ENCODE results near the gene ZBTB16. TPM values are rescaled to one million over a fixed set of nuclear protein-coding genes. Genes with fewer than 3 reads are reported as not detected.

Gene ZBTB16
- total and polyA plus RNA-seq, 2 experiments from 2014 or later, result 0.29 to 1.4 TPM

- DNase-seq (ENCODE audit: low spot score) (no peak), ATAC-seq (no peak)
- no peak overlapping the region for H3K4me3 ChIP-seq
- no peaks in the 10 kb centered on the region for H3K9me3 Mint-ChIP-seq
- no peaks in the 10 kb centered on the region; the same call in 2 of the 3 replicates for H3K36me3 Mint-ChIP-seq (ENCODE audit: low read depth)
- H3K36me3 ChIP-seq (ENCODE audit: insufficient read depth), result no peaks in the 10 kb centered on the region
- H3K4me1 ChIP-seq (ENCODE audit: insufficient read depth), result no peaks in the 10 kb centered on the region
- H3K9me2 ChIP-seq (ENCODE audit: insufficient read depth), result peaks cover 23% of the 10 kb centered on the region
- no peak overlapping the region for H3K27ac Mint-ChIP-seq
- no peak overlapping the region for H3K27ac ChIP-seq (ENCODE audit: low read depth)
- no peak overlapping the region for H3K4me2 ChIP-seq
- H3K79me2 ChIP-seq (replicated peaks; ENCODE audit: insufficient read depth), result no peaks in the 10 kb centered on the region
- no peak overlapping the region for H2AFZ ChIP-seq
- H4K20me1 ChIP-seq (replicated peaks; ENCODE audit: insufficient read depth), result no peaks in the 10 kb centered on the region
- H3K4me3 Mint-ChIP-seq, result no peak overlapping the region
- no peaks in the 10 kb centered on the region for H3K27me3 ChIP-seq (ENCODE audit: insufficient read depth)
- H3F3A ChIP-seq (replicated peaks; ENCODE audit: low read depth), result no peaks in the 10 kb centered on the region
- H3K4me1 Mint-ChIP-seq, result no peaks in the 10 kb centered on the region
- TF ChIP-seq EZH2 (IDR thresholded peaks at IDR 0.05; ENCODE audit: low read depth, unreplicated experiment) (no peak), EZH2phosphoT487 (IDR thresholded peaks at IDR 0.05; ENCODE audit: unreplicated experiment) (no peak), JUNB (IDR thresholded peaks at IDR 0.05; ENCODE audit: unreplicated experiment) (no peak), NANOG (IDR thresholded peaks at IDR 0.05; ENCODE audit: borderline replicate concordance) (no peak), POLR2AphosphoS5 (IDR thresholded peaks at IDR 0.05; ENCODE audit: low read depth) (no peak), ZNF331 (CRISPR knock-in tag; IDR thresholded peaks at IDR 0.05; ENCODE audit: low read depth) (no peak), CREB1 (CRISPR knock-in tag; IDR thresholded peaks at IDR 0.05; ENCODE audit: low read depth) (no peak), STAT1 (IDR thresholded peaks at IDR 0.05; ENCODE audit: unreplicated experiment) (no peak), REST (IDR thresholded peaks at IDR 0.05; ENCODE audit: unreplicated experiment) (no peak), ZNF114 (CRISPR knock-in tag; IDR thresholded peaks at IDR 0.05) (no peak), ZNF462 (CRISPR knock-in tag; IDR thresholded peaks at IDR 0.05) (no peak), CTCF (conservative IDR thresholded peaks at IDR 0.05; ENCODE audit: low read depth in 2 of 2) (no peak)
- TF ChIP-seq, protein P1, sequence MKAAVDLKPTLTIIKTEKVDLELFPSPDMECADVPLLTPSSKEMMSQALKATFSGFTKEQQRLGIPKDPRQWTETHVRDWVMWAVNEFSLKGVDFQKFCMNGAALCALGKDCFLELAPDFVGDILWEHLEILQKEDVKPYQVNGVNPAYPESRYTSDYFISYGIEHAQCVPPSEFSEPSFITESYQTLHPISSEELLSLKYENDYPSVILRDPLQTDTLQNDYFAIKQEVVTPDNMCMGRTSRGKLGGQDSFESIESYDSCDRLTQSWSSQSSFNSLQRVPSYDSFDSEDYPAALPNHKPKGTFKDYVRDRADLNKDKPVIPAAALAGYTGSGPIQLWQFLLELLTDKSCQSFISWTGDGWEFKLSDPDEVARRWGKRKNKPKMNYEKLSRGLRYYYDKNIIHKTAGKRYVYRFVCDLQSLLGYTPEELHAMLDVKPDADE (IDR thresholded peaks at IDR 0.05), result no peak
- H3K27me3 Mint-ChIP-seq (ENCODE audit: insufficient read depth, low read depth, poor library complexity), result no peaks in the 10 kb centered on the region
These were observed 93.7 kb downstream of the ZBTB16 start for GRCh38 chr11:114153224-114153623.

All from GM23338 (cell line).